Stimulated activated CD8-positive, alpha-beta memory T cell treated with anti-CD3 and anti-CD28 coated beads, Interleukin-4, amount 100 ng/mL, for 48 hours (primary cell): Measurements from ENCODE around the gene PICALM.
"Not testable (repeated sequence)": the region's sequence is repeated elsewhere in the genome, so short reads cannot be mapped to it uniquely, and the experiment has no call there.

ENCODE experiments used
- DNase-seq: peaks from one replicate; pipeline ENCODE4 v3.0.0-alpha.2; 2020

PICALM gene

DNA sequence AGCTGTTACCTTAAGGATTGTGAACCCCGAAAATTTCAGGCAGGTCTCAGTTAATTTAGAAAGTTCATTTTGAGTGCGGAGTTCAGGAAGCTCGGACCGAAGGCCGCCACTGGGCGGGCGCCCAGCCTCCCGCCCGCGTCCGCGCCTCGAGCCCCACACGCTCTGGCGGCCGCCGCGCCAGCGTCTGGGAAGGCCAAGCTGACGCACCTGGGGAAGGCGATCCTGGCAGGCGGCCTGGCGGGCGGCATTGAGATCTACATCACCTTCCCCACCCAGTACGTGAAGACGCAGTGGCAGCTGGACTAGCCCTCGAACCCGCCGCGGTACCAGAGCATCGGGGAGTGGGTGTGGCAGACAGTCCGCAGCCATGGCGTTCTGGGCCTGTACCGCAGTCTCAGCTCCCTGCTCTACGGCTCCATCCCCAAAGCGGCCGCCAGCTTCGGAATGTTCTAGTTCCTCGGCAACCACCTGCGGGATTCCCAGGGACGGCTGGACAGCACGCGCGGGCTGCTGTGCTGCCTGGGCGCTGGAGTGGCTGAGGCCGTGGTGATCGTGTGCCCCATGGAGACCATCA lies 134.2 kb downstream of the PICALM start:
- DNase-seq: no peak

DNA sequence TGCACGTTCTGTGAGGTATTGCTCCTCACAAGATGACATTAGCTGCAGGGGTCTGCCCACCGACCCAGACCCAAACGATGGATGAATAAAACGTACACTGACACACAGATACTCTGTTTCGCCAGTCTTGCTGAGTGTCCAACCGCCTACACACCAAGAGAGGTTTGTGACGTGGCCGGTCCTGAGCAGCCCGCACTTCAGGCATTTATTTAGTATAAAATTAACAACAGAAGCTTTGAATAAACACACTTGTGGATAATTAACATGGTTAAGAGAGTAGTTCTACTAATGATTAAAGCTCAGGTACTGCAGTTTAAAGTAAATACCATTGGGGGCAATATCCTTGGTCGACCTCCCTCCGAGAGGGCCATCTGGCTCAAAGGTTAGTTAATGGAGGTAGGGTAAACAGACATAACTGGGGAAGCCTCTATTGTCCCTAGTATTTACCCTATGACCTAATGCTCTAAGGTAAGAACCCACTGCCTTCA lies 138.0 kb downstream of the PICALM start:
- DNase-seq: no peak

DNA sequence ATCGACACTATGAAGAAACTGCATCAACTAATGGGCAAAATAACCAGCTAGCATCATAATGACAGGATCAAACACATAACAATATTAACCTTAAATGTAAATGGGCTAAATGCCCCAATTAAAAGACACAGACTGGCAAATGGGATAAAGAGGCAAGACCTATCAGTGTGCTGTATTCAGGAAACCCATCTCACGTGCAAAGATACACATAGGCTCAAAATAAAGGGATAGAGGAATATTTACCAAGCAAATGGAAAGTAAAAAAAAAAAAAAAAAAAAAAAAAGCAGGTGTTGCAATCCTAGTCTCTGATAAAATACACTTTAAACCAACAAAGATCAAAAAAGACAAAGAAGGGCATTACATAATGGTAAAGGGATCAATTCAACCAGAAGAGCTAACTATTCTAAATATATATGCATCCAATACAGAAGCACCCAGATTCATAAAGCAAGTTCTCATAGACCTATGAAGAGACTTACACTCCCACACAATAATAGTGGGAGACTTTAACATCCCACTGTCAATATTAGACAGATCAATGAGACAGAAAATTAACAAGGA lies 142.2 kb downstream of the PICALM start:
- DNase-seq: not testable (repeated sequence)

DNA sequence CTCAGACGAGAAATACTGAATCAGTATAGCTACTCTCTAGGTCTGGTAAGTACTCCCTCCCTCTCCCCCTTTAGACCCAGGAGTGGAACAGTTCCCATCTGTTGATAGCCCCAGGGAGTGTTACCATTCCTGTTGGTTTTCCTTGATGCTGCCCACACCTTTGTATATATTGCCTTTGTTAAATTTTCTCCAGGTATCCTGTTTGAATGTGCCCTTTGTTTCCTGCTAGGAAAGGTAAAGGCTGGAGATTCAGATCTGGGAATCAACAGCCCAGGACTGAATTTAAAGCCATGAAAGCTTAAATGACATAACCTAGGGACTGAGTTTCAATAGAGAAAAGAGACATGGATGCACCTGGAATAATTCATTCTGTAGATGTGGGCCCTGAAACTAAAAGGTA lies 145.4 kb downstream of the PICALM start:
- DNase-seq: no peak

DNA sequence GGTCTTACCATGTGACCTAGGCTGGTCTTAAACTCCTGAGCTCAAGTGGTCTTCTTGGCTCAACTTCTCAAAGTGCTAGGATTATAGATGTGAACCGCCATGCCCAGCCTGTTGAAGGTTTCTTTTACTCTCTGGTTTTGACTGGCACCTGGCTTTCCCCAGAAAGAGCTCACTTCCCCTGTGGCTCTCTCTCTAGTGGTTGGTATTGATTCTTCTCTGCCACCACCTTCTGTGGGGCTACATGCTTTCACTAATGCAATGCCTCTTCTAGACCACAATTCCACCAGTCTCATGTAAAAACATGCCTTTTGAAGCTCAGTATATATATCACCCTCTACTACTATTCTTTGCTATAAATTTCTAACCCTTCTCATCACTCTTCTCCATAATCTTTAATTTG lies 146.5 kb downstream of the PICALM start:
- no peak for DNase-seq

DNA sequence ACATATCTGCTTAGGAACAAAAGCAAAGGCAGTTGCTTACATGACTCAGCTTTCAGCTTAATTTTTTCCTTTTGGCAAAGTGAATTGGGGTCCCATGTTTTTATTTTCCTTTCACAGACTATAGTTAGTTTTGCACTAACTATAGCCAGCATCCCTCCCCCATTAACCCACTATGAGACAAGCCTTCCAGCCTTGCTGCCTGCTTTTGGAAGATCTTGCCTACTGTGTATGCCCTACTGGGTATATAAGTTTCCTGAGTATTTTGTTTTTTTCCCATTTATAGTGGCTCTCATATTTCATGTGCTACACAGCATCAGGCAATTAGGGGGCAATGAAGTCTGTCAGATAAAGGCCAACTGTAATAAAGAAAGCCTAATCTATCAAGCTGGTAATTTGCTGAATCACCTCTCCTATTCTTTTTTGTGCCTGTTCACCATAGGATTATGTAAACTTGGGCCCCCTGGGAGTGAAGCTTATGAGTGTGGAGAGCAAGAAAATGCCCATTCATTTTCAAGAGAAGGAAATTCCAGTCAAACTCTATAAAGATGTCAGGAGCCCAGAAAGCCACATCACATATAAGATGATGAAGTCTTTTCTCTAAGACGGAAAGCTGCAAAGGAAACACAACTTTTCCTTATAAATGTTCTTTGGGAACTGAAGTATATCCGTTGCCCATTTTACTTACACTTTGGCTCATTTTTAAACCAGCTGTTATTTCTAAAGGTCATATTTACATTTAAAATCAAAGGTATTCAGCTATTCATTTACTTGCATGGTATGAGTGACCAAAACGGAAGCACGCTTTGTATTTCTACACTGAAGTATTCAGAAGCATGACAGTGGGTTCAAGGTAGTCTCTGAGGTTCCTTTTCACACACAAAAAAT lies 149.7 kb downstream of the PICALM start:
- no peak for DNase-seq

DNA sequence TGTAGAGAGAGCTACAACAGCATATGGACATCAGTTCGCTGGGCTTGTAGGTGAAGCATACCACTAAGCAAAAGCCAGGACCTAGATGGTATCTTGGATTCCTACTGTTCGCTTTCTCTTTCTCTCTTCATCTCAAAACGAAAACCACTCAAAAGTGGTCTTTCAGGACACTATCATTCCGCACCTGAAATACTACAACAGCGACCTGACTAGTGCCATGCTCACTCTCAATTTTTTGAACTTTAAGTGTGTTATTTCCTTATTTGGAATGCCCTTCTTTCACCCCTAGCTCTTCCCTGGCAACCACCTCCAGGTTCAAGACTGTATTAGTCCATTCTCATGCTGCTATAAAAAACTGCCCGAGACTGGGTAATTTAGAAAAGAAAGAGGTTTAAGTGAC lies 154.5 kb downstream of the PICALM start:
- DNase-seq: no peak

DNA sequence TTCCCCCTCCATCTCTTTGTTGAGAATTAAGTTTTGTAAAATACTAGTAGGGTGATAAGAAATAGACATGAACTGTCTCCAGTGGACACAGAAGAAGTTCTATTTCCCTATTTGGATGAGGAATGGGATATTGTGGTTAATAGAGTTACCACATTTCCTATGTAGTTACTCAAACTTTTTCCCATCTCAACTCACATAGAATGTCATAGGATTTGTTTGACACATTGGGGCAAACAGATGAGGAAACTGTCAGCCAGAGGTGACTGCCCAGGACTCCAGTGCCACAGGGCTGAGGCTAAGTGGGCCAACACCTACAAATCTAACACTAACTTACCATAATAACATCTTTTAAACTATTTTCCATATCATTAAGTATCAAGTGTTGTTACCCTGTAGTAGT lies 155.4 kb downstream of the PICALM start:
- no peak for DNase-seq

DNA sequence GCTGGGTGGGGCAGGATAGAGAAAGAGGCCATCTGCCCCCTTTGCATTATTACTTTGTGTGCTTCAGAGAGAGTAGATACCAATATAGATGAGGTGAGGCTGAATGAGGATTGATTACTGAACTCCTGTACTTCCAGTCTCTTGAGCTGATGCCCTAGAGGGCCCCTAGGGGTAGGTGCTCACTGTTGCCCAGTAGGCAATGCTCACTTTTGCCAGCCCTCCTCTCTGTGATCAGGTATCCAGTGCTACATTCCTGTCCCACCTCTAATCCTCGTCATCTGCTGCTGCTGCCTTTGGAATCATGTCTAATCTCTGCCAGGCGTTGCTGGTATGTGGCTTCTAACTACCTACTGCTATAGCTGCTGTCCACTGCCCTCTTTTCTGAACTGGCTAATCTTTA lies 156.5 kb downstream of the PICALM start:
- no peak for DNase-seq
